HG02678 (cell line): ENCODE measurements around the gene CC2D2A.

Experiments used
- ATAC-seq: cut with Tn5 transposase; IDR thresholded peaks from one replicate; pipeline ENCODE4 v1.9.1; 2021; ENCODE audit warnings: mild to moderate bottlenecking, moderate library complexity; ENCODE audit not compliant: unreplicated experiment

Gene CC2D2A

DNA sequence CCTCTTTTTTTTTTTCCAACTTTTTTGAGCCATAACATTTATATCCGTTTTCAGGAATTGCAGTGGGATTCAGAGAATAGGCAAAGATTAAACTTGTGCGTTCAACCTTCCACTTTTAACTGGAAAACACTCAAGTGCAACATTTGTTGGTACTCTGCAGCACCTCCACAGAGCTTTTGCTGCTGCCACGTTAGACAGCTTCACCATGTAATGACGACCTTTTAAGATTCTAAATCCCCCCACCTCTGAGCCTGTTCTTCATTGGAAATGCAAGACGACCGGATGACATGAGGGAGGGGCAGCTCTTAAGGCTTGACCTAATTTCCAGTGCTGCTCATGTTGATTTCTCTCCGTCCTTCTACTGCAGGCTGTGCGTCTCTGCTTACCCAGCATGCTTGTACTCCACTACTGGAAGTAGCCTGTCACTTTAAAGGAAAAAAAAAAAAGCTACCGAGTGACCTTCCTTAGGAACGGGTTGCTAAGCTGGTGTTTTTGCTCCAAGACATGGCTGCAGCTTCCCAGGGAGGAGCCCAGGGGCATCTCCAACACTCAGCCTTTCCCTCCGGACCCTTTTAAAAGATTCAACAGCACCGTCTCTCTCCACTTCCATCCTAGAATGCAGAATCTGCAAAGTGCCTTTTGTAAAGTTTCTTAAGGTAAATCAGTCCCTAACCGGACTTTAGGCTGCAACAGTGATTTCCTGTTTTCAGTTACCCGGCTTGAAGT is at the start of gene CC2D2A:
Gene CC2D2A (plus strand): TSS at position 481 of the 726 bp plus-strand sequence. CDS start 6,051 bp downstream, outside the sequence.
- ATAC-seq = no peak

DNA sequence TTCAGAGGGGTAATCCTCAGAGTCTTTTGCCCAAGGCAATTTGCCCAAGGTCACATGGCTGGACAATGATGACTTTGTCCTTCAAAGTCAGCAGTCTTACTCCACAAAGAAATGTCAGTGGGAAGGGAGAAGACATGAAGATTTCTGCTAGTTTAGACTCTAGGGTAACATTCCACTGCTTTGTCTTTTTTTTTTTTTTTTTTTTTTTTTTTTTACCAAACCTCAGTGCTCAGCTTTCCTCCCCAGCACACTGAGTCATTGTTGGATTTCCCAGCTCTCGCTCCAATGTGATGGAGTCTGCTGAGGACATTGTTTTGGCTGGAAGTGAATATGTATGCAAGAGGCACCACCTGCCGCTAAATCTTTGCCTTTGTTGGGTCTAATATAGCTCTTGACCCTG is 49.0 kb upstream of the CC2D2A start:
- ATAC-seq = no peak

DNA sequence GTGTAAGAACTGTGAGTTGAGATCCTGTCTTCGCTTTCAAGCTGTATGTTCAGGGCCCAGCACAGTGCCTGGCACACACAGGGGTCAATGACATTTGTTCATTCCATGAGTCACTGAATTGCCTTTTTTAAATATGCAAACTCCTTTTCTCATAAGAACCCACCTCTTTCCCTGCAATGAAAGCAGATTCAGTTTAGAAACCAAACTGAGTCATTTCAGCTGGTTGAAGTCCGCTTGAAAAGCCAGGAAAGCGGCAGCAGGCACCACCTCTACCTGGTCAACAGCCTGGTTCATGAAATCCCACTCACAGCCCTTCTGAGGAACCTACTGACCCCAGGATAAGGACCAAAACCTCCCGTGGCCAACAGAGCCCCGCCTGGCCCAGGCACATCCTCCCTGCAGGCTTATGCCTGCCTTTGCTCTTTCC is 46.4 kb upstream of the CC2D2A start:
- ATAC-seq = no peak

DNA sequence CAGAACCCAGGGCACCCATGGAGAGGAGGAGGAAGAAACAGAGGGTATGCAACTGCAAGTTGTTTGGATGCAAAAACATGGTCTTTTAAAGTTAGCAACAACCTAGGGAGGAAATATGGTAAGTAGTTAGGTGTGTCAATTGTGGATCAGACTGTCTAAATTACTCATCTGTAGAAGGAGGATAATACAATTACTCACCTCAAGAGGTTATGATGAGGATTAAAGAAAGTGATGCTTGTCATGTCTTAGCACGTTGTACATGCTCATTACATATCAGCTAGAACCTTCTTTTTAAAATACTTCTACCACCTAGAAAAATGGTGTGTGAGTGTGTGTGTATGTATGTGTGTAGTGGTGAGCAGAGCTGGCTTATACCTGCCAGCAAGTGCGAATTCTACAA is 44.2 kb upstream of the CC2D2A start:
- no peak for ATAC-seq

DNA sequence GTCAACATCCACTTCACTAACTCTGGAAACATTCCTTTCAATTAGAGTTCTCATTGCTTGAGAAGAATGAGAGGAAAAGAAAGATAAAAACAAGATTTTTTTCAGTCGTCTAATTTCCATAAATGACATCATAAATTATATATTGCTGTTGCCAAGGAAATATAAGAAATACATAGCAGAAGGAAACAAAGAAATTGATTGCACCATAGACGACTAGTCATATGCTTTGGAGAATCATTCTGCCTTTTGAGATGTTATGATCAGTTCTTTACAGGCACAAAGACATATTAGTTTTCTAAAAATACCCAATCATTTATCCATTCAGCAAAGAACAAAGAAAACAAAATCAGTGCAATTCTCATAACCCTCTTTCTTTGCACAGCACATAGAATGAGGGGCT is 42.5 kb upstream of the CC2D2A start:
- ATAC-seq = no peak

DNA sequence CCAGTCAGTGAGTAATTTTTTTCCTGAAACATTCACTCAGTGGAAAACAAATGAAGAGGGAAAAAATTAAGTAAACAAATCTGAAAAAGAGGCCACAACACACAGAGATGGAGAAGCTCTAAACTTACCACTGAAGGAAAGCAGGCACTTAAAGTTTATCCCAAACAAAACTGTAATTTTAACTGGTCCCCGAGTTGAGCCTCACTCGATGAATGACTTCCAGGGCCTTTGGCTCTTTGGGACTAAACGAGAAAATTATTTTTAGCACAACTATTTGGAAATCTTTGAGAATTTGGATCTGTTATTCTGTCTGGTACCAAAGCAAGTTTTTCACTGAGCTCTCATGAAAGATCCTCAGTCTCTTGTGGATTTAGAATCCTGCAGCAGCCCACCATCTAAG is 42.0 kb upstream of the CC2D2A start, which contains the start of gene C1QTNF7:
Gene C1QTNF7 (plus strand): TSS at position 333 of the 400 bp plus-strand sequence. CDS start 7,711 bp downstream, outside the sequence.
- ATAC-seq = no peak

DNA sequence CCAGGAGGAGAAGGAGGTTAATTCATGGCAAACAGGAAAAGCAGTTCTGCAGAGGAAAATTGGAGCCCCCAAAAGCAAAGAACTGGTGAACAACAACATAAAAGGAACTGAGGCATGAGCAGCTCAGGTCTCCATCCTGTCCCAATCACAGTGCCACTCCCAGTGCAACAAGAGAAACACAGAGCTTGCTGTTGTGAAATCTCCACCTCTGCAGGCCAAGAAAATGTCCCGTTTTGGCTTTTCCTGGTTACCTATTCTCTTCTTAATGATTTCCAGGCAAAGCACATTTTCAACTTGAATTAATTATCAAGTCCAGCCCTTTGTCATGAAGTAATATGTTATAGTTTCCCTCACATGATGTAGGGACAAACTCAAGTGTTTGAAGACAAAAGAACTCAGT is 41.1 kb upstream of the CC2D2A start:
- ATAC-seq = no peak

DNA sequence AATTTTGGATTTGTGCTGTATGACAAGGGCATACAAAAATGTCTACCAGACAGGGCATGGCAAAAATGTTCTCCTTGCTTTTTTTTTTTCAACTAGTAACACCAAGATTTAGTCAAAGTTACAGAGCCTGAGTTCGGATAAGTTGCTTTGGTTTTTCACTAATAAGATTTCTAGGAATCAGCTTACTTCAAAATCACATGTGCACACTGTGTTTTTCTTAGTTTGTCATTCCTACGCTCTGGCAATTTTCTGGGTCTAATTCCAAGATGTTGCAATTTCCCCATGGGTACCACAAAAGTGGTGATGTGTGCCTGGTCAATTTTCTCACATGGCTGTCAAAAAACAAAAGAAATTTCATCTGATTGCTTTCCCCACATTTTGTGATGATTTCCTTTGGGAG is 35.6 kb upstream of the CC2D2A start:
- no peak for ATAC-seq

DNA sequence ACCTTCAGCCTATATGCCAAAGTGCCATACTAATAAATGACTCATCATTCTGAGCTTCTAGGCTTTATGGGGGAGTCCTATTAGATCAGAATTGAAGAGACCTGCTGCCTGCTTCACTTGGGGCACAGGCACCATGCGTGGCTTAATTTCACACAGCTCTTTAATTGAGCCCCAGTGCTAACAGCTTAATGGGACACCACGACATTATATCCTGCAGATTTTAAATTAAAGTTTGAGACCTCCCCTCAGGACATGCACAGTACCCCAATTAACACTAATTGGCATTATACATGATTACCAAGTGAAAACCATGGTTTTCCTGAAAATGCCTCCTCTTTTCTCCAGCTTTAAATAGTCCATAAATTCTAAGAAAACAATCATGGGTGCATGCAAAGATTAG is 35.0 kb upstream of the CC2D2A start:
- ATAC-seq = no peak

DNA sequence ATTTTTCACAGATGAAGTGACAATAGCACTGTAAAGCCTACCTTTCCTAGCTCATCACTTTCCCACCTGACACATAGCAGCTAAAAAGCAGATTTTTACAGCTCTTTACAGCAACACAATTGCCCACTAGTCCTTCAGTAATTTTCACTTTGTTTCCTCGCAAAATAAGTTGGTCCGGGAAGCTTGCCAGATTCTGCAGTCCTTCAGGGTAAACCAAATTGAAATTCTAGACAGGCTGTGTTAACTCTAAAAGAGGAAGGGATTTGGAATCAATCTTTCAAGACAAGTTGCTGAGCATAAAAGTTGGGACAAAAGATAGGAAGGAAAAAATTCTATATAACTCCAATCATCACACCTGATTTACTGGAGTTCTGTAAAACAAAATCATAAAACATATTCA is 33.2 kb upstream of the CC2D2A start:
- no peak for ATAC-seq

DNA sequence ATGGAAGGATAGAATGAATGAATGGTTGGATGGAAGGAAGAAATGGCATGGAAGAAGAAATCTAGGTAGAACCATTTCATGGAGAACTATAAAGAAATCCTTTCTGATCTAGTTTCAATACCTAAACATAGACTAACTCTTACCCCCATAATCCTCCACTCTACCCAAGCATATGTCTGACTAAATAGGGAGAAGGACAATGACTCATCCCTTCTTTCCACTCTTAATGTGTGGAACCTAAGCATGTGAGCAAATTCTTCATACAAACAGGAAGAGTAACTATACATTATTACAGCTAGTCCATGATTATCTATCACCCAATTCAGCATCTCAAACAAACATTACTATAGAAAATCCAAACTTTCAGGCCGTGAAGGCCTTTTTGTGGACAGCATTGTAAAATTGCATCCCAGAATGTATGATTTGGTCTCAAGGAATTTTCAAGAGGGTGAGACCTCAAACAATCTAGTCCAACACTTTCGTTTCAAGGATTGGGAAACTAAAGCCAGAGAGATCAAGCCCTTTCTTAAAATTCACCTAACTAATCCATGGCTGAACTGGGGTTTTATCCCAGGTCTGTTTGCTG is 30.6 kb upstream of the CC2D2A start:
- no peak for ATAC-seq

DNA sequence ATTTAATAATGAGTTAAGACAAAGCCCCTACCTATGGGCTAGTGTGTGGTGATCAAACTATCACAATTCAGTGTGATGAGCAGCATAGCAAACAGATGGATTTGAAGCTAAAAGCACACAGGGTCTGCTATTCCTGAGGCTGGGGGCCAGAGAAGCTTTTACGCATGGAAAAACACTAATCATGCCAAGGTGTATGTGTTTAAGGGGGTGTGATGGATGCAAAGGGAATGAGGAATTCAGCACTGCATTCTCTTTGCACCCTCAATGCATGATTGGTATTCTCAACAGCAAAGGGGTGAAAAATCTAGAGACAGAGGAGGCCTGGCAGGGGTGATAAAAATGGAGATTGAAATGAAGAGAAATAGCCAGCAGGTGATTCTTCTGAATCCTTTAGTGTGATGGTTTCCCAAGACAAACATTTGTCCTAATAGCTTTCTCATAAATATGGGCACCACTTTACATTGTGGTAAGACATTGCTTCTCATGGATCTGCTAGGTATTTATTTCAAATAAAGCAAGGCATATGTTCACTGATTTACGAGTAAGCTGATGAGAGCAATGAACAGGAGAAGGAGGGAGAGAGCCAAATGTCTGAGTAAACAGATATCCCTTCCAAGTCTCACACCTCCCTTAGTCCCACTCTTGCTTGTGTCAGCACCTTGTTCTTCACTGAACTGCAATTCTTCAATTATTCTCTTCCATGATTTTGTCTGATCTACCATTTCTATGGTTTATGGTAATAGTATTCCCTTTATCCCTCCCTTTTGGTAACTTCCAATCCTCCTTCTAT is 26.1 kb upstream of the CC2D2A start:
- no peak for ATAC-seq

DNA sequence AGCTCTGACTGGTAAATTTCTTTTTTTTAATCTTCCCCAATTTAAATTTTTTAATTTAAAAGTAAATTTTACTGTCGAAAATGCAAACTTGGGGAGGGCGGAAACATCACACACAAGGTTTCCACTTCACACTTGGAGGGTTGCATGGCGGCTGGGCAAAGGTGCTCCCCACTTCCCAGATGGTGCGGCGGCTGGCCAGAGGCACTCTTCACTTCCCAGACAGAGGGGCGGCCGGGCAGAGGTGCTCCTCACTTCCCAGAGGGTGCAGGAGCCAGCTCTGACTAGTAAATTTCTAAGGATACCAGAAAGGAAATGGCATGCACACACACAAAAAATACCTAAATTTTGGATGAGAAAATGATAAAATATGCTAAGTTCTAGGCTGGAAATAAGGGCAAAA is 25.4 kb upstream of the CC2D2A start:
- no peak for ATAC-seq

DNA sequence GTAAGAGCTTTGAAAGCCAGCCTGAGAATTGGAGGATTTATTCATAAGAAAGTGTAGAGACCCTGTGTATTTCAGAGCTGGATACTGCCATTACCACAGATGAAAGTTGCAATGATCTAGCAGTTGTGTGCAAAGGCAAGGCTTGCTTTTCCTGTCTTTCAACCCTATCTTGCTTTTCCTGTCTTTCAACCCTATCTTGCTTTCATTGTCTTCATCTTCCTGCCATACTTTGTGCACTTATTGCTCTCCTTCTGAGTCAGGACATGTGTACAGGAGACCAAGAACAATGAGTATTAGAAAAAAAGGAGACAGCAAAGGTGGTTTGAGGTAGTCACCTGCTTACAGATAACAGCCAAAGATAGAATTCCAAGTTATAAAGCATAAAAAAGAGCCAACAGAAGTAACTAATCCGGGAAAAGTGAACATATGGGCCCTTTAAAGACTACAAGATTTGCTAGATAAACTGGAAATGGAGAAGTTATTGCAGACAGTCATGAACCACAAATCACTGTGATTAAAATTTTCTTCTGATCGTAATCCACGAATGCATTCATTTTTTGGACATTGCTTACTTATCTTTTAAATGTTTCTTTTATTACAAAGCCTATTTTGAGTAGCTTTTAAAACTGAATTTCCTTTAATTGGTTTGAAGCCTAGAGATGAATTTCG is 24.7 kb upstream of the CC2D2A start:
- no peak for ATAC-seq

DNA sequence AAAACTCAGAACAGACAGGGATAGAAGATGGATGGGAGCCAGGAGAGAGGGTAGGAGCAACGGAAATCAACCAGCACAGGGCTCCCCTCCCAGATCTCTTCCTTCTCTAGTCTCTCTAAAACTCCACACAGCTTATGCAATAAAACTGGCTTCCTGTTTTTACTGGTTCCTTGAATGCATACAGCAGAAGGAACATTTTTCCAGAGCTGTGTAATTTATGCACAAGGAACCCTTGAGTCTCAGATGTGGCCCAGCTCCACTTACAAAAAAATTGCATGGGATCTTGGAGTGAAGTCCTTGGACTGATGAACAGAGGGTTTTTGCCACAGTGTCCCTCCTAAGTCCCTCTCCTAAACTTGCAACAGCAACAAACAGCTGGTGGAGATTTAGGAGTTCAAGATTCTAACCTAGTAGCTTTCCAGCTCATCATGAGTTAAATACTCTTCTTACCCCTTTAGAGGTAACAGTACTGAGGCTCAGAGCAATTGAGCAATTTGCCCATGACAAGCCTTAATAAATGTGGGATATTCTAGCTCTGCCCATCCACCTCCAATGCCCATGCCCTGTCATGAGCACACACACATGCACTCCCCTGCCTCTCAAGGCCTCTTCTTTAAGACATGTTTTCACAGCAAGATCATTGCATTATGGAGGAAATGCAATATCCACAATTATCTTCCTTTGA is 18.4 kb upstream of the CC2D2A start:
- no peak for ATAC-seq

DNA sequence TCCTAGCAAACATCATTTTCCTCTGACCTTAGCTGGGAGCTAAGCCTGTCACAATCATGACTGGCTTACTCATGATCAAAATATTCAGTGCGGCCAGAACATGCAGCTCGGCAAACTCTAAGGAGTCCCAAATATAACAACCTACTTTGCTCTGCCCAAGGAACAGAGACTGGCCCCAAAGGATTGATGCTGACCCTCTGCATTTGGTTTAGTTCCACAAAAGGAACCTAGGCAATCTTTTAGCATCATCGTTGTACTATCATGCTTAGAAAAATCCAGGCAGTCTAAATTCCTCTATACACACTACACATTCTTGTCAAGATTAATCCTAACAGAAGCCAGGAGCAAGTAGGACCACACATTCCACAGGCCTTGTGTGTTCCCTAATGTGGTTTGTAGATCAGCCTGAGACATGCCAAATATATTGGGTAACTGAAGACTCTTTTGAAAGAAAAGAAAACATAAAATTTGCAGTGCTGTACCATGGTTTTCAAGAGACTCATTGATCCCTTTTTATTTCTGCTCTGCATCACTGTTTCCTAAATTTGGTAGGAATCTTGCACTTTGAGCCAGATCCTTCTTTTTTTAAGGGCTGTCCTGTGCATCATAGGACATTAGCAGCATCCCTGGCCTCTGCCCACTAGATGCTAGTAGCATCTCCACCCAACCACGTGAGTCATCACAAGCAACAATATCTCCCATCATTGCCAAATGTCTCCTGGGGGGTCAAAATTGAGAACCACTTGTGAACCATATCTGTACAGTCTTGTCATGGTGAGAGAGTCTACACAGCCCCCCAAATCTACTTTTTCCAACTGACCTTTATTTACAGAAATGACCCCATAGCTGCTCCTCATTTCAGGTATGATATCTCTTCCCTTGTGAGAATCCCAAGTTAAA is 17.6 kb upstream of the CC2D2A start:
- ATAC-seq = no peak

DNA sequence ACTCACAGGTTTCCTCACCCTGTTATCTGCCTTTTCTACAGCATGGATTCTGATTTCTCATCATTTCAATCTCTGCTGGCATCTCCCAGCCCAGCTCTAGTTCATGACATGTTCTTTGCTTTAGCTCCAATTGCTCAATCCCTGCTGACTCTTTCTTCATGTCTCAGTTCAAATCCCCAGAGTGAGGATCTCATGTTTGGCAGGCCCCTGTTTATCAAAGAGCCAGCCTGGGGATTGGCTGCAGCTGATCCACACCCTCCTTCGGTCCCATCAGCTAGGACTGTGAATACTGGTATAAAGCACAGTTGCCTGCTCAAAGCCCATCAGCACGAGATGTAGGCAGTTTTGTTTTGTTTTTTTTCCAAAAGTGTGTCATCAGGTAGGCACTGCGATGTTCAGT is 14.4 kb upstream of the CC2D2A start:
- no peak for ATAC-seq

DNA sequence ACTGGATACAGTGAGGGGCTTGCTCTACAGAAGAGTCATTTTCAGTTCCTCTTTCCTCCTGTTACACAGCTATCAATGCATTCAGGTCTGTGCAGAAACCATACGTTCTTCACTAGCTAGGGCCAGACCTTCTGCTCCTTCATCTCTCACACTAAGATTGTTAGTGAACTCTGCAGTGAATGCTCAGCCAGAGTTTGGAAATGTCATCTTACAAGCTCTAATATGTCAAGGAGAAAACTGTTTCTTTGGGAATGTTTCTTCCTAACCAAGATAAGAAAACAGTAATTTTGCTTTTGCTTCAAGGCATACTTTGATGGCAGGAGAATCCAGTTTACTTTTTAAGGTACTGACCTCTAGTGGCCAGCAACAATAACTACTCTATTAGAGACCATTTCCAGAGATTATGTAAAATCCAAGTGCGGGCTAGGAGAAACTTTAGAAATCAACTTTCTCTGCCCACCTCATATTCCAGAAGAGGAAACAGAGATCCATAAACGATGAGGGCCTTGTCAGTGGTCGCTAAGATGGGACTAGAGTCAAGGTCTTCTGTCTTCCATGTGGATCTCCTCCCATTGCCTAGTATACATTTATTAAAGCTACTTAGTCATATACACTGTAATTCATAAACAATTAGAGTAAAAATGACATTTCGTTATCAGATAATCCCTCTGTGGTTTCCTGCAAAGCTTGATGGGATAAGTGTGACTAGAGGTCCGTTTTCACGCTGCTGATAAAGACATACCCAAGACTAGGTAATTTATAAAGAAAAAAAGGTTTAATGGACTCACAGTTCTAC is 12.1 kb upstream of the CC2D2A start:
- peak; percentile 94 for ATAC-seq

DNA sequence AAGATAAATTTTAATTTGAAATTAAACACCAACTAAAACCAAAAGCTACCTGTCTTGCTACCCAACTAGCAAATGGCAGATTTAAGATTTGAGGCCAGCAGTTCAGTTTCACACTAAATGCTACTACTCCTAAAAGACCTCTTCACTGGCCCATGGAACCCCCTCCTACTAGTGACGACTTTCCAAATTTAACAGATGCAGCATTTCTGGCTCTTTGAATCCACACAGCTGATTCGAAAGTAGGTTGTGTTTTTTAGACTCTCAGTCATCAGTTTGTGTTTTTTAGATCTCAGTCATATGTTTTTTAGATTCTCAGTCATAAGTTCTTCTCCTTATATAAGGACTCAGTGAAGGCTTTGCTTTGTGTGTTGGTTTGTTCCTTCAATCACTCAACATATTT is 11.1 kb upstream of the CC2D2A start:
- ATAC-seq = no peak
